K562 (cell line): Measurements from ENCODE around the gene RNF166. TPM values are rescaled to one million over a fixed set of nuclear protein-coding genes. Genes with fewer than 3 reads are reported as not detected.
A peak's percentile ranks its signal among the peaks of the same experiment; 100 is the strongest.

Experiments
- ATAC-seq: fragments of 200-7000 bp; cut with Tn5 transposase; 3 replicates; pipeline ENCODE4 v1.9.1; 2020; ENCODE audit warnings: moderate library complexity
- BruUV-seq: library from RNA; stranded (reverse); fragments of 400-500 nt; replicated peaks from 2 replicates; lab custom pipeline; 2021; lab: Mats Ljungman, UMichigan
- CTCF ChIA-PET: fragments of 300-600 bp; formaldehyde crosslinking; extraction: SDS; loops from one replicate; lab custom pipeline; 2021; ENCODE audit warnings: low intra/inter-chr PET ratio; lab: Yijun Ruan, JAX
- POLR2A ChIA-PET: fragments of 300-600, 350-650 bp; sonication (Branson Sonifier 250); formaldehyde crosslinking; extraction: SDS; loops from one replicate; lab custom pipeline; 2021; ENCODE audit warnings: antibody characterized with exemption, inconsistent platforms; lab: Yijun Ruan, JAX
- DNase-seq, 4 experiments: peaks; one replicate each; pipeline versions ENCODE4 v3.0.0 to v3.0.0-alpha.2; 2011 to 2018; ENCODE audit warnings: low spot score in 3 of 4, mixed read lengths in 3 of 4; ENCODE audit errors: extremely low read depth in 1 of 4
- FAIRE-seq: peaks from 2 replicates; lab custom pipeline; 2011; peaks lifted over from hg19 to GRCh38; lab: Jason Lieb, UNC
- H2AFZ ChIP-seq: 2 replicates; pipeline ENCODE4 v1.6.0; 2011; ENCODE audit warnings: low read depth, low read length, control low read depth, inconsistent platforms
- H3K27ac ChIP-seq: fragments of 200-600 bp; 3 replicates; pipeline ENCODE4 v1.8.0; 2011; ENCODE audit warnings: low read depth, mild to moderate bottlenecking, control low read depth, inconsistent platforms, low read length, moderate library complexity, mixed read lengths; ENCODE audit errors: extremely low read depth
- H3K27me3 ChIP-seq, 2 experiments: fragments of 300-600 bp in 1 of 2; 2 replicates in 1 of 2; 3 replicates in 1 of 2; pipeline versions ENCODE4 v1.6.0 to v1.8.0; 2011; ENCODE audit warnings: inconsistent platforms in 2 of 2, low read length in 2 of 2, mild to moderate bottlenecking in 1 of 2, mixed read lengths in 1 of 2, moderate library complexity in 1 of 2; ENCODE audit not compliant: control insufficient read depth in 2 of 2, insufficient read depth in 2 of 2
- H3K36me3 ChIP-seq: fragments of 300-600 bp; 3 replicates; pipeline ENCODE4 v1.8.0; 2011; ENCODE audit warnings: mild to moderate bottlenecking, low read length, inconsistent platforms; ENCODE audit not compliant: control insufficient read depth, insufficient read depth
- H3K4me1 ChIP-seq, 2 experiments: fragments of 200-600 bp in 1 of 2; replicated peaks in 1 of 2; 2 replicates in 1 of 2; 3 replicates in 1 of 2; pipeline versions ENCODE4 v1.5.1 to v1.8.0; 2011; ENCODE audit warnings: inconsistent platforms in 2 of 2, low read length in 2 of 2, mild to moderate bottlenecking in 1 of 2, mixed read lengths in 1 of 2, moderate library complexity in 1 of 2; ENCODE audit not compliant: control insufficient read depth in 2 of 2, insufficient read depth in 2 of 2
- H3K4me2 ChIP-seq: 2 replicates; pipeline ENCODE4 v1.6.1; 2011; ENCODE audit warnings: low read length, control low read depth, inconsistent platforms, mixed read lengths; ENCODE audit not compliant: insufficient read depth
- H3K4me3 ChIP-seq: fragments of 200-600 bp; sonication (generic), shearing (Covaris generic); 2 replicates; pipeline ENCODE4 v1.5.1; 2016; ENCODE audit warnings: control low read depth, inconsistent platforms
- H3K79me2 ChIP-seq: fragments of 200-600 bp; 3 replicates; pipeline ENCODE4 v1.8.0; 2011; ENCODE audit warnings: low read length, inconsistent platforms; ENCODE audit not compliant: control insufficient read depth, insufficient read depth
- H3K9ac ChIP-seq, 2 experiments: 2 replicates each; pipeline versions ENCODE4 v1.6.0 to v1.6.1; 2011; ENCODE audit warnings: low read depth in 2 of 2, low read length in 2 of 2, control low read depth in 1 of 2, inconsistent platforms in 1 of 2, mild to moderate bottlenecking in 1 of 2, mixed read lengths in 1 of 2; ENCODE audit not compliant: insufficient read depth in 1 of 2
- H3K9me1 ChIP-seq: one replicate; pipeline ENCODE4 v1.6.0; 2011; ENCODE audit warnings: inconsistent platforms, mild to moderate bottlenecking, low read length, moderate library complexity; ENCODE audit not compliant: control insufficient read depth, insufficient read depth
- H3K9me3 ChIP-seq: replicated peaks from 2 replicates; pipeline ENCODE4 v1.5.1; 2011; ENCODE audit warnings: low read depth, low read length, inconsistent platforms; ENCODE audit not compliant: control insufficient read depth, insufficient read depth
- H4K20me1 ChIP-seq: replicated peaks from 2 replicates; pipeline ENCODE4 v1.6.1; 2011; ENCODE audit warnings: low read length, inconsistent platforms, mixed read lengths; ENCODE audit not compliant: control insufficient read depth, insufficient read depth
- ILK ChIP-seq: fragments of 450-650 bp; IDR thresholded peaks from 2 replicates; pipeline ENCODE4 v1.6.1; 2016; ENCODE audit warnings: missing genetic modification characterization, low read depth, mild to moderate bottlenecking, missing compliant biosample characterization, moderate library complexity, borderline replicate concordance
- MAX ChIP-seq: sonication (generic); formaldehyde crosslinking; IDR thresholded peaks from 2 replicates; pipeline ENCODE4 v1.9.0; 2022; ENCODE audit warnings: mild to moderate bottlenecking, missing genetic modification reagents
- MYBL2 ChIP-seq, 2 experiments: fragments of 450-650 bp in 1 of 2; sonication (generic) in 1 of 2; formaldehyde crosslinking in 1 of 2; IDR thresholded peaks; 2 replicates each; pipeline versions ENCODE4 v1.6.1 to v1.8.1; 2017 to 2022; ENCODE audit warnings: borderline replicate concordance in 1 of 2, inconsistent platforms in 1 of 2, low read depth in 1 of 2, mild to moderate bottlenecking in 1 of 2, missing genetic modification reagents in 1 of 2, moderate library complexity in 1 of 2
- SOX6 ChIP-seq: fragments of 450-650 bp; IDR thresholded peaks from 2 replicates; pipeline ENCODE4 v1.6.1; 2014; ENCODE audit warnings: mild to moderate bottlenecking
- SPI1 ChIP-seq: IDR thresholded peaks from 2 replicates; pipeline ENCODE4 v1.6.1; 2011; ENCODE audit warnings: low read depth, low read length, control low read depth, borderline replicate concordance
- USF1 ChIP-seq: sonication (generic); formaldehyde crosslinking; IDR thresholded peaks from 2 replicates; pipeline ENCODE4 v1.9.0; 2022; ENCODE audit warnings: mild to moderate bottlenecking, missing genetic modification reagents
- USF2 ChIP-seq: sonication (generic); formaldehyde crosslinking; IDR thresholded peaks from 2 replicates; pipeline ENCODE4 v1.5.0; 2020; ENCODE audit warnings: missing genetic modification reagents
- ZBTB43 ChIP-seq: sonication (generic); formaldehyde crosslinking; IDR thresholded peaks from 2 replicates; pipeline ENCODE4 v1.8.0; 2023; ENCODE audit warnings: mild to moderate bottlenecking, missing genetic modification reagents
- ZNF609 ChIP-seq: sonication (generic); formaldehyde crosslinking; IDR thresholded peaks from 2 replicates; pipeline ENCODE4 v1.8.1; 2023; ENCODE audit warnings: missing genetic modification reagents, mild to moderate bottlenecking, borderline replicate concordance
- ZNF695 ChIP-seq: fragments of 450-650 bp; formaldehyde crosslinking; IDR thresholded peaks from 2 replicates; pipeline ENCODE4 v1.4.0; 2020; ENCODE audit warnings: mild to moderate bottlenecking, moderate library complexity
- WGBS: fragments of 100-300 bp; shearing (Covaris generic); methylation state at CpG from one replicate; pipeline ENCODE4 v1.1.6; 2016; ENCODE audit warnings: low coverage, mixed read lengths; ENCODE audit not compliant: insufficient coverage; ENCODE audit errors: missing lambda C conversion rate; 5-methylcytosine and 5-hydroxymethylcytosine counted together
- in situ Hi-C: fragments of 300-500 bp; cut with MboI; formaldehyde crosslinking; loops from 4 replicates; pipeline ENCODE4 v1.15.0; 2018; ENCODE audit warnings: inconsistent platforms, mixed read lengths
- intact Hi-C: fragments of 100-400 bp; cut with micrococcal nuclease; formaldehyde crosslinking; loops from 2 replicates; pipeline ENCODE4 v1.14.2; 2022
- polyA plus RNA-seq, 8 experiments: library from polyadenylated mRNA; depleted of rRNA in 4 of 8; stranded (reverse) in 5 of 8; unstranded in 3 of 8; fragments of >200 nt; fragmentation: Nextera tagmentation in 2 of 8; fragmentation: Illumina TruSeq in 1 of 8; extraction: Ambion mirVana in 2 of 8; extraction: Trizol in 1 of 8; gene quantifications; 2 replicates each; pipeline versions ENCODE4 v1.2.1 to v1.2.3, GENCODE V29; 2011 to 2014; ENCODE audit warnings: inconsistent platforms in 1 of 8, missing spikeins in 1 of 8
- total RNA-seq, 7 experiments: library from RNA; depleted of rRNA in 6 of 7; stranded (reverse); fragments of >200 nt in 6 of 7; fragmentation: Illumina TruSeq in 2 of 7; extraction: Trizol in 2 of 7; gene quantifications; 2 replicates each; pipeline versions ENCODE4 v1.2.1 to v1.2.3, GENCODE V29; 2011 to 2021; ENCODE audit warnings: low replicate concordance in 1 of 7

RNF166 gene
- total and polyA plus RNA-seq, 9 of the 15 experiments (the other 6 are each of a cell fraction or from before 2014, with no cell fraction given): 0.56 to 60.3 (median 19.5) TPM

GRCh38 chr16:88691924-88692560 is 14.2 kb downstream of the RNF166 start:
- Histone ChIP-seq H3K79me2 (no peaks in the 10 kb centered on the region), H3K9ac (peak overlapping the region in 1 of 2 experiments; percentile 86; a peak in 2 of 4 replicates), H3K27me3 (no peaks in the 10 kb centered on the region), H4K20me1 (no peaks in the 10 kb centered on the region), H3K4me1 (peaks cover 33 to 85% of the 10 kb centered on the region in 2 experiments), H3K4me2 (no peak overlapping the region), H2AFZ (no peak overlapping the region), H3K9me3 (no peaks in the 10 kb centered on the region), H3K27ac (no peak overlapping the region), H3K4me3 (no peak overlapping the region), H3K36me3 (peaks cover 11% of the 10 kb centered on the region; the same call in 1 of the 3 replicates), H3K9me1 (no peaks in the 10 kb centered on the region)
- no TSS peak for BruUV-seq
- CTCF ChIA-PET: interaction anchor here (0.6 kb wide), 1 partner anchor 45 kb away, joined by 3 read pairs; no protein-coding TSS in a partner anchor
- no peak for DNase-seq
- peak; percentile 11 for FAIRE-seq
- intact Hi-C loops: no loop called here
- no peak for ATAC-seq
- 55% methylated on average over 26 of the region's 26 CpGs for WGBS
- POLR2A ChIA-PET: interaction anchor here (1.0 to 1.4 kb wide), 3 partner anchors 9 to 15 kb away, joined by 3 to 4 read pairs (median 3); no protein-coding TSS in a partner anchor
- in situ Hi-C loops: no loop called here
- TF ChIP-seq USF2 (0 out of 2 replicates have a peak, but pooled peaks have one; percentile 6), ILK (tag) (no peak), MYBL2 (IDR thresholded peaks at IDR 0.05; ENCODE audit: low read depth) (no peak), MYBL2 (CRISPR knock-in tag; IDR thresholded peaks at IDR 0.05; ENCODE audit: borderline replicate concordance) (no peak), SOX6 (no peak), ZNF609 (no peak), ZNF695 (CRISPR knock-in tag) (no peak), USF1 (CRISPR knock-in tag) (peak; percentile 56), SPI1 (peak; percentile 53; the same call in 1 of the 2 replicates), ZBTB43 (CRISPR knock-in tag) (no peak), MAX (CRISPR knock-in tag) (peak; percentile 74)
